Bronchus fibroblast of lung (primary cell): ENCODE results near the gene CCDC120. TPM values are rescaled to one million over a fixed set of nuclear protein-coding genes. Genes with fewer than 3 reads are reported as not detected.

Source experiments
- total RNA-seq: library from RNA; depleted of rRNA; stranded (reverse); fragments of >200 nt; gene quantifications from 2 replicates; pipeline ENCODE4 v1.2.3, GENCODE V29; 2015

The CCDC120 gene
- total RNA-seq: 0.50 and 1.5 TPM in 2 replicates

GRCh38 chrX:49058794-49059193, at the start of gene CCDC120:
Gene CCDC120, plus strand, starts transcription at chrX:49058999. Its CDS starts 3,043 bp downstream, at chrX:49062042.

DNA sequence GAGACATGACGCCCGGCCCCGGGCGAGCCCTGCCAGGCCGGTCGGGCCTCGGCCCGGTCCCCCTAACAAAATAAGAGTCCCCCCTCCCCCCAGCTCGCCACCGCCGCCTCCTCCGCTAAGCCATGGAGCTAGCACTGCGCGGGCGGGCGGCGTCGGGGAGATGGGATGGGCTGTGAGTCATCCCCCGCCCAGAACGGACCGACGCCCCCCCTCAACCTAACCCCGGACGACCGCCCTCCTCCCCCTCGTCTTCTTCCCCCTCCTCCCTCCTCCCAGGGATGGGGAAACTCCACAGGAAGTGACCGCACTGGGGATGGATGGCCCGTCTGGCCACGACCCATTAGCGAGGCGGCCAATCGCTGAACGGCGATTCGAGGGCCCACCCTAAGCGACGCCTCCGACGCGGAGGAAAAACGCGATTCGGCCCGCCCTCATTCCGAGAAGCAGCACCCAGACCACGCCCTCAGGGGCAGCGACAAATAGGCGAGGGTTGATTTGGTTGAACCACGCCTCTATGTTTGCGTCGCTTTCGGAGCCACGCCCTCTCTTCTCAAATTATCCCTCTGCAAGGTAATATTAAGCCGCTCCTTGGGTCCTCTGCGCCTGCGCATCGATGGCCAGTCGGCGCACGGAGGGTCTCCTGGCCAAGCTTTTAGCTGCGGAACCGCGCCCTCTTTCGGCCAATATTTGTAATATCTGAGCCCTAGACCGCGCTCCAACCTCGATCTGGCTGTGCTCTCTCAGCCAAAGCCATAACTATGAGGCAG, 15.4 kb upstream of the CCDC120 start, which contains the start of gene TFE3:
TFE3 (minus strand) TSS at position 138 of the 767 bp plus-strand sequence; CDS start at position 7, 131 bp downstream.

DNA sequence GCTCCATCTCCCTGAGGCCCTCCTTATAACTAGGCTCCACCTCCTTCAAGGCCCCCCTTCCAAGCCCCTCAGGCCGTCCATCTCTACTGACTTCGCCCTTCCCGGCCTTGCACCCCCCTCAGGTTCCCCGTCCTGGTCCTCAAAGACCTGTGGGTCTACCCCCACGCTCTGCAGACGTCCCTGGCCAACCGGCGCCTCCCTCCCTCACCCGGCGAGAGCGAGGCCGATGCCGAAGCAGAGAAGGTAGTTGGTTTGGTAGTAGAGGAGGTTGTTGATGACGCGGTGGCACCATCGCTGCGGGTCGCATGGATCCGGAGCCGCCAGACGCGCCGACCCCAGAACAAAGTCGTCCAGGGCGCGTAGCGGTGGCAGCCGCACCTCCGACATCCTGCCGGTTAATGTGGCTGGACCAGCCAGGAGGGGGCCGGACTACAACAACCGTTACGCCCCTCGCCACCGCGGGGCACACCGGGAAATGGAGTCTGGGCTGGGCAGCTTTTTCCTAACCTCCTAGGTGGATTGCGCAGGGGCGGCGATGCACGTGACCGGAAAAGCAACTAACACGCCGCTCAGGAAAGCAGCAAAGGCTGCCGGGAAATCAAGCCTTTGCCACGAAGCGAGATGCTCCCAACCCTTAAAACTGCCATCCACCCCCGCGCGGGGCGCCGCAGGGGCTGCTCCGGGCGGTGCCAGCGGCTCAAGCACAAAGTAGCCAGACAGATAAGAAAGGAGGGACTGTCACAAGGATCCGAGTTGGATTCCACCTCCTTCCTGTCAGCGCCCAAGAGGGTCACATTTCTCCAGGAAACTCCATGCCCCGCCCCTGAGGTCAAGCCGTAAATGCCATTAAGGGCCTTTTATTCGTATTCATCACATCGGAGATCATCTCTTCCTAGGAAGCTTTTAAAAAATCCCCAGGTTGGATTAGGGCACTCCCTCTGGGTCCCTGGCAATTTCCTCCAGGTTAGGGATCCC, 15.1 kb downstream of the CCDC120 start, which contains the start of gene PRAF2:
PRAF2 (minus strand) TSS at position 402 of the 975 bp plus-strand sequence; CDS start at position 387, 15 bp downstream.

DNA sequence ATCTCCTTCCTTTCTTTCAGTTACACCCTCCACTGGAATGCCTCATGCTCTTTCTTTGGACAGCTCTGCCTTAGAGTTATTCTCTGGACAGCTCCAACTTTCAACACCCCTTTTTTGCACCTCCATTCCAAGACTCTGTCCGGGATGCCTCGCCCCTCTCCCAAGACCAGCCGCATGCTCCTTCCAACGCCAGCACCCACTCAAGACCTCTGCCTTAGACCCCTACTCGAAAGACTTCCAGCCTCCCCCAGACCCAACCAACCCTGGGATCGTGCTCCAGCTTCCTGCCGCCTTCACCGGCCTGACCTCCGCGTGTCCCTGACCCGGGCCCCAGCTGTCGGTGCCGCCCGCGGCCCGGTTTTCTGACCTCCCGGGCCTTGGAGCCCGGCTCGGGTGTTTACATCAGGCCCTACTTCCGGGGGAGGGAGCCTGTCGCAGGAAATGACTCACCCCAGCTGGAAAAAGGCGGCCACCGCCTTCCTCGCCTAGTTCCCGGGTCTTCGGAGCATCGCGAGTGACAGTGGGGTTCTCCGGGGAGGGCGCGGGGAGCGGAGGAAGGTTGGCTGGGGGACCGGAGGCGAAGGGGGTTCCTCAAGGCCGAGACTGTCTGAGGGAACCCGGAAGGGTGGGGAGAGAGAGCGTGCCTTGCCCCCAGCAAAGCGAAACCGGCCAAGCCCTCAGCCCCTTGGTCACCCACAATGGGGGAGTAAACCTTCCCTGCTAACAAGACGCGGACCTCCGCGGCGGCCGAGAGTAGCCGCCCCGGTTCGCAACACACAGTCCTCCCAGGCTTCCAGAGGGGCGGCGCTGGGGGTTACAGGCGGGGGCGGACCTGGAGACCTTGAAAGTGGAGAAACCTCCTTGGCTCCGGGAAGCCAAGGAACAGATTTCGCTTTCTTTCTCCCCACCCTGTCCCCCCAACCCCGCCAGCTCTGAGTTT, 21.0 kb downstream of the CCDC120 start, which contains the start of gene WDR45:
WDR45 (minus strand) TSS at position 399 of the 940 bp plus-strand sequence. CDS start 1,792 bp downstream, outside the sequence.

Other genes starting within 250 kb of the CCDC120 start
- not detected in 2 replicates for gene ERAS, start 232.5 kb upstream of the CCDC120 start, total RNA-seq
- 0.17 TPM in 1 of 2 replicates, not detected in the other for gene PCSK1N, start 223.4 kb upstream of the CCDC120 start, total RNA-seq
- 58.7 and 71.3 TPM in 2 replicates for gene TIMM17B, start 161.2 kb upstream of the CCDC120 start, total RNA-seq
- 68.1 and 77.9 TPM in 2 replicates for gene PQBP1, start 161.1 kb upstream of the CCDC120 start, total RNA-seq
- 30.9 and 35.3 TPM in 2 replicates for gene SLC35A2, start 147.4 kb upstream of the CCDC120 start, total RNA-seq
- gene PIM2, start 140.0 kb upstream of the CCDC120 start, total RNA-seq: 10.9 and 11.9 TPM in 2 replicates
- 37.0 and 38.7 TPM in 2 replicates for gene OTUD5, start 101.4 kb upstream of the CCDC120 start, total RNA-seq
- 1.3 TPM in 2 replicates for gene KCND1, start 87.2 kb upstream of the CCDC120 start, total RNA-seq
- gene GRIPAP1, start 56.7 kb upstream of the CCDC120 start, total RNA-seq: 10.8 and 11.0 TPM in 2 replicates
- gene TFE3, start 15.6 kb upstream of the CCDC120 start, total RNA-seq: 46.1 and 51.9 TPM in 2 replicates
- gene PRAF2, start 15.0 kb downstream of the CCDC120 start, total RNA-seq: 25.6 and 32.1 TPM in 2 replicates
- 45.6 and 47.2 TPM in 2 replicates for gene WDR45, start 20.9 kb downstream of the CCDC120 start, total RNA-seq
- gene GPKOW, start 64.7 kb downstream of the CCDC120 start, total RNA-seq: 14.6 TPM in 2 replicates
- 1.3 TPM in 2 replicates for gene MAGIX, start 103.8 kb downstream of the CCDC120 start, total RNA-seq
- gene PLP2, start 112.9 kb downstream of the CCDC120 start, total RNA-seq: 115 and 131 TPM in 2 replicates
- gene PRICKLE3, start 127.4 kb downstream of the CCDC120 start, total RNA-seq: 6.6 and 8.6 TPM in 2 replicates
- gene SYP, start 141.2 kb downstream of the CCDC120 start, total RNA-seq: 0.15 and 0.17 TPM in 2 replicates
- not detected in 2 replicates for gene CACNA1F, start 174.3 kb downstream of the CCDC120 start, total RNA-seq
- 14.7 and 16.3 TPM in 2 replicates for gene CCDC22, start 176.5 kb downstream of the CCDC120 start, total RNA-seq
- gene FOXP3, start 205.7 kb downstream of the CCDC120 start, total RNA-seq: 0.15 and 0.50 TPM in 2 replicates
- gene PPP1R3F, start 210.8 kb downstream of the CCDC120 start, total RNA-seq: 1.9 and 2.0 TPM in 2 replicates
- not detected in 2 replicates for gene GAGE10, start 244.6 kb downstream of the CCDC120 start, total RNA-seq